A673 (cell line): Measurements from ENCODE around the gene BRSK2.

Source experiments
- CTCF ChIP-seq: fragments of 300-800, 200-600 bp; sonication (generic); conservative IDR thresholded peaks from 2 replicates; pipeline ENCODE4 v1.5.1; 2017; ENCODE audit warnings: low read depth, mild to moderate bottlenecking, antibody characterized with exemption, low read length, moderate library complexity, mixed read lengths
- EZH2 ChIP-seq: fragments of 200-600 bp; sonication (generic); IDR thresholded peaks from 2 replicates; pipeline ENCODE4 v1.6.1; 2017; ENCODE audit warnings: borderline replicate concordance, low read depth, mild to moderate bottlenecking, mixed read lengths, antibody characterized with exemption, low read length; ENCODE audit not compliant: poor library complexity, severe bottlenecking

DNA sequence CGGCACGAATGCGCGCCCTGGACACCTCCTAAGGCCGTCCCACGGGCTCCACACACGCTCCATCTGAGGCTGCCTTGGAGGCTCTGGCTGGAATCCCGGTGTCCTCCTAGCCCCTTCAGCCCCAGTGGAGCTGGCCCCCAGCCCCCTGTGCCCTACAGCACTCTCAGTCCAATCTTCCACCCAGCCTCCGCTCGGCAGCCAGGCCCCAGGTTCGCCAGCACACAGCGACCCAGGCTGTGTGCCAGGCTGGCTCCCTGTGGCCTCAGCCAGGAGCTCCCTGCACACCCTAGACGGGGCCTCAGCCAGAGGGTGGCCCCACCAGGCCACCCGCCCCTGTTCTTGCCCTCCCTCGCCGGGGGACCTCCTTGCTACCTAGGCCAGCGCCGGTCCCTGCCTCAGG, 78.3 kb downstream of the BRSK2 start:
- TF ChIP-seq EZH2 (no peak), CTCF (no peak)
